Adrenal gland (tissue), 12 donors: ENCODE data around the gene ASS1. TPM values are rescaled to one million over a fixed set of nuclear protein-coding genes. Genes with fewer than 3 reads are reported as not detected.

Experiments used
- DNase-seq, 7 donors: peaks; one replicate each; pipeline ENCODE4 v3.0.0-alpha.2; 2019 to 2020
- H3K27ac ChIP-seq, 5 donors: fragments of 200-600 bp; sonication (generic) in 4 of 5; 1 replicate in 3 of 5; 2 replicates in 2 of 5; pipeline versions ENCODE4 v1.5.1 to v1.8.0; 2016 to 2020; ENCODE audit warnings: mild to moderate bottlenecking in 1 of 5
- H3K27me3 ChIP-seq: fragments of 200-600 bp; 2 replicates; pipeline ENCODE4 v1.8.0; 2021
- H3K36me3 ChIP-seq, 2 donors: fragments of 200-600 bp; replicated peaks in 1 of 2; 1 replicate in 1 of 2; 2 replicates in 1 of 2; pipeline versions ENCODE4 v1.5.1 to v1.8.0; 2018 to 2022
- H3K4me1 ChIP-seq, 2 donors: fragments of 200-600 bp; replicated peaks in 1 of 2; 1 replicate in 1 of 2; 2 replicates in 1 of 2; pipeline versions ENCODE4 v1.5.1 to v1.8.0; 2018 to 2021
- H3K4me3 ChIP-seq, 4 donors: fragments of 200-600 bp; sonication (generic) in 3 of 4; one replicate each; pipeline ENCODE4 v1.5.1; 2016 to 2018
- H3K9me3 ChIP-seq, 3 donors: fragments of 200-600 bp; sonication (generic) in 1 of 3; replicated peaks in 1 of 3; 1 replicate in 2 of 3; 2 replicates in 1 of 3; pipeline versions ENCODE4 v1.5.1 to v1.8.0; 2016 to 2021
- POLR2A ChIP-seq, 2 donors: fragments of 450-650 bp; IDR thresholded peaks; one replicate each; pipeline ENCODE4 v1.6.1; 2017; ENCODE audit warnings: antibody characterized with exemption in 2 of 2, mild to moderate bottlenecking in 2 of 2, moderate library complexity in 1 of 2
- WGBS, 4 donors: extraction: QIAGEN DNeasy Blood & Tissue Kit in 2 of 4; methylation state at CpG; one replicate each; pipeline versions ENCODE4 v1.1.5 to v1.1.7; 2013 to 2017; 5-methylcytosine and 5-hydroxymethylcytosine counted together
- intact Hi-C, 2 donors: fragments of 100-400 bp; cut with DNase I; formaldehyde crosslinking; loops; one replicate each; pipeline versions ENCODE4 v1.14.1 to v1.15.0; 2022 to 2023
- polyA plus RNA-seq, 3 donors: library from polyadenylated mRNA; stranded (reverse); fragments of 200-250 nt in 2 of 3; fragments of 350-450 nt in 1 of 3; fragmentation: Illumina TruSeq in 1 of 3; extraction: RNeasy Lipid Tissue Mini Kit (QIAGEN cat#74804) in 1 of 3; gene quantifications; one replicate each; pipeline ENCODE4 v1.2.3, GENCODE V29; 2013 to 2014
- total RNA-seq, 9 donors: library from RNA; depleted of rRNA in 4 of 9; stranded (reverse); fragments of >200 nt in 4 of 9; fragments of 120-200 nt in 1 of 9; fragmentation: NEBNext Ultra II Directional in 1 of 9; extraction: Animal tissue kit (Norgen Biotek cat#: 25700) in 1 of 9; gene quantifications; one replicate each; pipeline versions ENCODE4 v1.1.0 to v1.2.4, GENCODE V29; 2013 to 2023
- TF ChIP-seq, protein P1 (sequence below), 6 experiments: fragments of 450-650 bp in 4 of 6; fragments of 200-600 bp in 2 of 6; sonication (generic) in 1 of 6; IDR thresholded peaks; 1 replicate in 5 of 6; 2 replicates in 1 of 6; pipeline versions ENCODE4 v1.5.1 to v1.8.0; 2016 to 2021; ENCODE audit warnings: antibody characterized with exemption in 6 of 6, mild to moderate bottlenecking in 2 of 6, moderate library complexity in 1 of 6
- donor health status: healthy with polysubstance abuse.
- donor health status: Bipolar disorder and iron deficiency.
- donor health status: DM: yes; HTN: yes; CAD: no.
- donor health status: DM: no; HTN: no; CAD: no.
- donor health status: DM: no; HTN: no; CAD: no.
- donor health status: DM: yes; HTN: yes; CAD: no.

ASS1 gene
- total and polyA plus RNA-seq, 12 donors, result 11.3 to 438 (median 232) TPM

DNA sequence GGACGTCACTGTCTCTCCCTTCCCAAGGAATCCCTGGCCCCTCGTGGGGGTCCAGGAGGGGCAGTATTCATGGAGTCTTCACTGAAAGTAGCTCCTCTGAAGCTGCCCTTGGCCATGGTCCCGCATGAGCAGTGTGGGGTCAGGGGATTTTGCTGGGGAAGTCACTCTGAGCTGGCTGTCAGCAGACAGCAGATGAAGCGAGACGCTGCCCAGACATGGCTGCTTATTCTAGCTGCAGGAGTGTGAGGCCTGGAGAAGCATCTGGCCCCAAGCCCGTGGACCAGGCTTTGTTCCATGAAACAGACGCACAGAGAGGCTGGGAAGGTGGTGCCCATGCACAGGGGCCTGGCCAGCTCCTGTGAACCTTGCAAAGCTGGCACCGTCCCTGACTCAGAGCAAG is 21.5 kb upstream of the ASS1 start:
- no peak overlapping the region for H3K4me3 ChIP-seq
- H3K27me3 ChIP-seq, result no peaks in the 10 kb centered on the region
- no peaks in the 10 kb centered on the region for H3K9me3 ChIP-seq
- WGBS, 4 donors, result 59 to 69% (median 62%) methylated on average over 5 to 8 of the region's 8 CpGs
- TF ChIP-seq, protein P1, sequence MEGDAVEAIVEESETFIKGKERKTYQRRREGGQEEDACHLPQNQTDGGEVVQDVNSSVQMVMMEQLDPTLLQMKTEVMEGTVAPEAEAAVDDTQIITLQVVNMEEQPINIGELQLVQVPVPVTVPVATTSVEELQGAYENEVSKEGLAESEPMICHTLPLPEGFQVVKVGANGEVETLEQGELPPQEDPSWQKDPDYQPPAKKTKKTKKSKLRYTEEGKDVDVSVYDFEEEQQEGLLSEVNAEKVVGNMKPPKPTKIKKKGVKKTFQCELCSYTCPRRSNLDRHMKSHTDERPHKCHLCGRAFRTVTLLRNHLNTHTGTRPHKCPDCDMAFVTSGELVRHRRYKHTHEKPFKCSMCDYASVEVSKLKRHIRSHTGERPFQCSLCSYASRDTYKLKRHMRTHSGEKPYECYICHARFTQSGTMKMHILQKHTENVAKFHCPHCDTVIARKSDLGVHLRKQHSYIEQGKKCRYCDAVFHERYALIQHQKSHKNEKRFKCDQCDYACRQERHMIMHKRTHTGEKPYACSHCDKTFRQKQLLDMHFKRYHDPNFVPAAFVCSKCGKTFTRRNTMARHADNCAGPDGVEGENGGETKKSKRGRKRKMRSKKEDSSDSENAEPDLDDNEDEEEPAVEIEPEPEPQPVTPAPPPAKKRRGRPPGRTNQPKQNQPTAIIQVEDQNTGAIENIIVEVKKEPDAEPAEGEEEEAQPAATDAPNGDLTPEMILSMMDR (IDR thresholded peaks at IDR 0.05), result no peak
- TF ChIP-seq POLR2A (IDR thresholded peaks at IDR 0.05), result no peak
- H3K36me3 ChIP-seq, result no peaks in the 10 kb centered on the region
- no peak overlapping the region for H3K27ac ChIP-seq
- intact Hi-C loops, result no loop called here
- no peak for DNase-seq
- H3K4me1 ChIP-seq, result no peaks in the 10 kb centered on the region

DNA sequence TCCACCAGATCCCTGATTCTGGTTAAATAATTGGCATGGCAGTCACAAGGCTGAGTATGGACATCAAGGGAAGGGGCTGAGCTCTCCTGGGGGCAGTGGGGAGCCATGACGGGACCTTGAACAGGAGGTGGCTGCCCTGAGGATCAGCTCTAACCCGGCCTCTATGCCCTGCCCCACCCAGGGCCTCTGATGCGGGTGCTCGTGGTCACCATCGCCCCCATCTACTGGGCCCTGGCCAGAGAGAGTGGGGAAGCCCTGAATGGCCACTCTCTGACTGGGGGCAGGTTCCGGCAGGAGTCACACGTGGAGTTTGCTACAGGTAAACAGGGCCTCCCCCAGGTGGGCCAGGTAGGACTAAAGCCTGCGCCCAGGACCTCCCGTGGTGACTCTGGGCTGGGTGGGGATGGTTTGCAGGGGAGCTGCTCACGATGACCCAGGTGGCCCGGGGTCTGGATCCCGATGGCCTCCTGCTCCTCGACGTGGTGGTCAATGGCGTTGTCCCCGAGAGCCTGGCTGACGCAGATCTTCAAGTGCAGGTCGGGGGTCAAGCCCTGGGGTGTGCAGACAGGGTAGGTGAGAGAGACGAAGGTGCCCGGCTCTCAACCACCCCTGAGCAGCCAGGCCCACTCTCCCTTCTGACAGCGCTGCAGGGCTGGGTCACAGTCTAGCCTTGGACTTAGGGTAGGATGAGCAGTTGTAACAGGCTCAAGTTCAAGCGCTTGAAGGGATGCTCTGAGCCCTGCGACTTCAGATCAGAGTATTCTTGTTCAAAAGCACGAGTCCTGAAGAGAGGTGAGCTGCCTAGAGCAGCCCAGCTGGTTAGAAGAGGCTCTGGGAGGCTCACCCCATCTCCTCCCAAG is 19.9 kb upstream of the ASS1 start:
- TF ChIP-seq, protein P1 (IDR thresholded peaks at IDR 0.05), result no peak
- no peak for TF ChIP-seq POLR2A (IDR thresholded peaks at IDR 0.05)

GRCh38 chr9:130425741-130426466 is 18.9 kb upstream of the ASS1 start:
- TF ChIP-seq, protein P1 (IDR thresholded peaks at IDR 0.05), result no peak
- no peak for TF ChIP-seq POLR2A (IDR thresholded peaks at IDR 0.05)
- 88 to 94% (median 89%) methylated on average over 10 to 21 of the region's 21 CpGs for WGBS, 4 donors
- Histone ChIP-seq H3K9me3 (no peaks in the 10 kb centered on the region), H3K27me3 (no peaks in the 10 kb centered on the region), H3K27ac (no peak overlapping the region), H3K4me3 (no peak overlapping the region), H3K36me3 (no peaks in the 10 kb centered on the region), H3K4me1 (no peaks in the 10 kb centered on the region)
- intact Hi-C loops, result no loop called here
- no peak for DNase-seq

More for the DNA sequence above, 19.9 kb upstream of the ASS1 start:
- H3K27ac ChIP-seq, result no peak overlapping the region
- 73 to 92% (median 87%) methylated on average over 8 to 24 of the region's 24 CpGs for WGBS, 4 donors
- H3K9me3 ChIP-seq, result no peaks in the 10 kb centered on the region
- no peak overlapping the region for H3K4me3 ChIP-seq
- intact Hi-C loops, result no loop called here
- H3K27me3 ChIP-seq, result no peaks in the 10 kb centered on the region
- no peaks in the 10 kb centered on the region for H3K36me3 ChIP-seq
- no peaks in the 10 kb centered on the region for H3K4me1 ChIP-seq
- no peak for DNase-seq

DNA sequence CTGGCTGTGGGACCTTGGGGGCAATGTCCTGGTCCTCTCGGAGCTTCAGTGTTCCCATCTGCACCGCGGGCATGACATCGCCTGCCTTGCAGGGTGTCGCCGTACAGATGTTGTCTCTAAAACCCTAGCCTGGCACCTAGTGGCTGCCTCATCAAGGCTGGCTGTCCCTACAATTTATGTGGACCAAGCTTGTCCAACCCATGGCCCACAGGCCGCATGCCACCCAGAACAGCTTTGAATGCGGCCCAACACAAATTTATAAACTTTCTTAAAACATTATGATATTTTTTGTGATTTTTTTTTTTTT is 18.3 kb upstream of the ASS1 start:
- Histone ChIP-seq H3K36me3 (no peaks in the 10 kb centered on the region), H3K27me3 (no peaks in the 10 kb centered on the region), H3K9me3 (no peaks in the 10 kb centered on the region), H3K4me1 (no peaks in the 10 kb centered on the region), H3K4me3 (no peak overlapping the region), H3K27ac (no peak overlapping the region)
- DNase-seq, result no peak
- WGBS, 4 donors, result 76 to 94% (median 86%) methylated on average over 8 of the region's 8 CpGs
- intact Hi-C loops, result no loop called here
- TF ChIP-seq POLR2A (IDR thresholded peaks at IDR 0.05), result no peak
- TF ChIP-seq, protein P1 (IDR thresholded peaks at IDR 0.05), result no peak
